Uterus (tissue), 2 donors: Measurements from ENCODE around the gene ZBTB34.

Experiments used
- POLR2A ChIP-seq, 2 donors: fragments of 450-650 bp; IDR thresholded peaks; one replicate each; pipeline ENCODE4 v1.6.1; 2016; ENCODE audit warnings: antibody characterized with exemption in 2 of 2, mild to moderate bottlenecking in 1 of 2, moderate library complexity in 1 of 2
- TF ChIP-seq, protein P1 (sequence below), 4 experiments: fragments of 200-600 bp in 2 of 4; fragments of 450-650 bp in 2 of 4; sonication (generic) in 2 of 4; IDR thresholded peaks; one replicate each; pipeline ENCODE4 v1.5.1; 2016 to 2019; ENCODE audit warnings: antibody characterized with exemption in 4 of 4, mild to moderate bottlenecking in 2 of 4, moderate library complexity in 1 of 4

DNA sequence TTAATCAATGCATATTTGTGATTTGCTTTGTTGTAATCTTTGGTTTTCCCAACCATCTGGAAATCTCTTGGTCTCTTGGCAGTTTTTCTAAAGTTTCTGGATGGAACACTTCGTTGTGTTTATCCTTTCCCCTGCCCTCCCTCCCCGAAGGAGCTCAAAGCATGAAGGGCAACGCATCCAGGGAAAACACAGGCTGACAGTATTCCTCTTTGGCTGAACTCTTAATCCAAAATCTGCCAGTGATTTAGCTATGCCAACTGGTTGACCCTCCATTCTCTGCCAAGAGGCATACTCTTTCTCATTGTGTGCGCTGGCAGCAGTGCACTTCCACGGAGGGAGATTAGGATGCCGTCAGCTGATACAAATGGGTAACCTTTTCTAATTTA, 20.5 kb downstream of the ZBTB34 start:
- TF ChIP-seq, protein P1, sequence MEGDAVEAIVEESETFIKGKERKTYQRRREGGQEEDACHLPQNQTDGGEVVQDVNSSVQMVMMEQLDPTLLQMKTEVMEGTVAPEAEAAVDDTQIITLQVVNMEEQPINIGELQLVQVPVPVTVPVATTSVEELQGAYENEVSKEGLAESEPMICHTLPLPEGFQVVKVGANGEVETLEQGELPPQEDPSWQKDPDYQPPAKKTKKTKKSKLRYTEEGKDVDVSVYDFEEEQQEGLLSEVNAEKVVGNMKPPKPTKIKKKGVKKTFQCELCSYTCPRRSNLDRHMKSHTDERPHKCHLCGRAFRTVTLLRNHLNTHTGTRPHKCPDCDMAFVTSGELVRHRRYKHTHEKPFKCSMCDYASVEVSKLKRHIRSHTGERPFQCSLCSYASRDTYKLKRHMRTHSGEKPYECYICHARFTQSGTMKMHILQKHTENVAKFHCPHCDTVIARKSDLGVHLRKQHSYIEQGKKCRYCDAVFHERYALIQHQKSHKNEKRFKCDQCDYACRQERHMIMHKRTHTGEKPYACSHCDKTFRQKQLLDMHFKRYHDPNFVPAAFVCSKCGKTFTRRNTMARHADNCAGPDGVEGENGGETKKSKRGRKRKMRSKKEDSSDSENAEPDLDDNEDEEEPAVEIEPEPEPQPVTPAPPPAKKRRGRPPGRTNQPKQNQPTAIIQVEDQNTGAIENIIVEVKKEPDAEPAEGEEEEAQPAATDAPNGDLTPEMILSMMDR (IDR thresholded peaks at IDR 0.05), result no peak
- no peak for TF ChIP-seq POLR2A (IDR thresholded peaks at IDR 0.05)
